NT2/D1 (cell line): Measurements from ENCODE around the gene RFX8.

ENCODE experiments used
- DNase-seq: peaks from one replicate; pipeline ENCODE4 v3.0.0-alpha.2; 2011; ENCODE audit warnings: low read depth, low spot score
- H3K27me3 ChIP-seq: 2 replicates; pipeline ENCODE4 v1.6.0; 2011; ENCODE audit warnings: mild to moderate bottlenecking; ENCODE audit not compliant: insufficient read length, insufficient read depth
- H3K36me3 ChIP-seq: 2 replicates; pipeline ENCODE4 v1.6.1; 2011; ENCODE audit warnings: mild to moderate bottlenecking, low read length, mixed read lengths; ENCODE audit not compliant: insufficient read depth, insufficient read length
- H3K4me1 ChIP-seq: 2 replicates; pipeline ENCODE4 v1.5.1; 2011; ENCODE audit not compliant: insufficient read depth, insufficient read length
- H3K4me3 ChIP-seq: 2 replicates; pipeline ENCODE4 v1.5.1; 2011; ENCODE audit warnings: low read depth; ENCODE audit not compliant: insufficient read length
- H3K9ac ChIP-seq: 2 replicates; pipeline ENCODE4 v1.6.0; 2011; ENCODE audit warnings: low read depth; ENCODE audit not compliant: insufficient read length
- H3K9me3 ChIP-seq: 2 replicates; pipeline ENCODE4 v1.5.1; 2011; ENCODE audit warnings: mild to moderate bottlenecking, low read length; ENCODE audit not compliant: insufficient read depth
- SUZ12 ChIP-seq: IDR thresholded peaks from 2 replicates; pipeline ENCODE4 v1.6.1; 2011; ENCODE audit not compliant: insufficient read length, insufficient read depth; ENCODE audit errors: extremely low read depth
- YY1 ChIP-seq: IDR thresholded peaks from 2 replicates; pipeline ENCODE4 v1.6.1; 2011; ENCODE audit not compliant: insufficient read length, insufficient read depth
- ZNF274 ChIP-seq: IDR thresholded peaks from 2 replicates; pipeline ENCODE4 v1.6.1; 2011; ENCODE audit warnings: mild to moderate bottlenecking, low read depth, low read length

RFX8 gene

GRCh38 chr2:101474731-101475384 lies at the start of gene RFX8:
Gene RFX8, minus strand, starts transcription at chr2:101475112. Its CDS starts 8,264 bp downstream, at chr2:101466848.
- DNase-seq = no peak
- H3K9ac ChIP-seq = peak within 1 kb of the TSS; percentile 81
- no peaks in the 10 kb centered on the region for H3K36me3 ChIP-seq
- H3K9me3 ChIP-seq = no peaks in the 10 kb centered on the region
- H3K27me3 ChIP-seq = peaks cover 31% of the 10 kb centered on the region
- H3K4me3 ChIP-seq = peak within 1 kb of the TSS; percentile 62
- TF ChIP-seq YY1 (no peak), ZNF274 (no peak), SUZ12 (no peak)
- peaks cover 4% of the 10 kb centered on the region for H3K4me1 ChIP-seq

GRCh38 chr2:101521487-101521886 lies 46.6 kb upstream of the RFX8 start:
- no peaks in the 10 kb centered on the region for H3K27me3 ChIP-seq
- peaks cover 8% of the 10 kb centered on the region for H3K9me3 ChIP-seq
- H3K9ac ChIP-seq = no peak overlapping the region
- no peaks in the 10 kb centered on the region for H3K36me3 ChIP-seq
- no peak for DNase-seq
- H3K4me1 ChIP-seq = peaks cover 5% of the 10 kb centered on the region
- TF ChIP-seq SUZ12 = no peak
- no peak for TF ChIP-seq YY1
- no peak for TF ChIP-seq ZNF274
- no peak overlapping the region for H3K4me3 ChIP-seq

- Histone ChIP-seq H3K4me3 (no peak overlapping the region), H3K27me3 (no peaks in the 10 kb centered on the region), H3K9me3 (peaks cover 16% of the 10 kb centered on the region), H3K9ac (no peak overlapping the region), H3K36me3 (no peaks in the 10 kb centered on the region), H3K4me1 (peaks cover 5% of the 10 kb centered on the region)
- TF ChIP-seq ZNF274 = no peak
- no peak for TF ChIP-seq YY1
- no peak for TF ChIP-seq SUZ12
- no peak for DNase-seq
These were observed 45.3 kb upstream of the RFX8 start for GRCh38 chr2:101520246-101520645.

GRCh38 chr2:101518578-101519492 lies 43.9 kb upstream of the RFX8 start:
- H3K9me3 ChIP-seq = peaks cover 16% of the 10 kb centered on the region
- H3K4me3 ChIP-seq = no peak overlapping the region
- no peaks in the 10 kb centered on the region for H3K36me3 ChIP-seq
- no peaks in the 10 kb centered on the region for H3K27me3 ChIP-seq
- H3K9ac ChIP-seq = no peak overlapping the region
- H3K4me1 ChIP-seq = peaks cover 5% of the 10 kb centered on the region
- DNase-seq = peak; percentile 20
- TF ChIP-seq YY1 = no peak
- no peak for TF ChIP-seq SUZ12
- TF ChIP-seq ZNF274 = no peak

GRCh38 chr2:101517758-101518271 lies 42.9 kb upstream of the RFX8 start:
- Histone ChIP-seq H3K9me3 (peaks cover 16% of the 10 kb centered on the region), H3K4me1 (peaks cover 5% of the 10 kb centered on the region), H3K4me3 (no peak overlapping the region), H3K36me3 (no peaks in the 10 kb centered on the region), H3K27me3 (no peaks in the 10 kb centered on the region), H3K9ac (no peak overlapping the region)
- DNase-seq = peak; percentile 35
- TF ChIP-seq ZNF274 (no peak), SUZ12 (no peak), YY1 (no peak)

- DNase-seq = no peak
- TF ChIP-seq YY1 = no peak
- no peak for TF ChIP-seq ZNF274
- TF ChIP-seq SUZ12 = no peak
- peaks cover 16% of the 10 kb centered on the region for H3K9me3 ChIP-seq
- H3K4me3 ChIP-seq = no peak overlapping the region
- H3K36me3 ChIP-seq = no peaks in the 10 kb centered on the region
- peaks cover 5% of the 10 kb centered on the region for H3K4me1 ChIP-seq
- H3K27me3 ChIP-seq = no peaks in the 10 kb centered on the region
- H3K9ac ChIP-seq = no peak overlapping the region
These were observed 42.1 kb upstream of the RFX8 start for GRCh38 chr2:101516823-101517690.
